ENCODE data around the gene STAU1. TPM values are rescaled to one million over a fixed set of nuclear protein-coding genes. Genes with fewer than 3 reads are reported as not detected.
"Not testable (repeated sequence)": the region's sequence is repeated elsewhere in the genome, so short reads cannot be mapped to it uniquely, and the experiment has no call there.

Gene STAU1
- total RNA-seq, 1 experiment from 2014 or later = 34.0 TPM

- H3K9me2 ChIP-seq (replicated peaks; ENCODE audit: insufficient read depth, low read length) = no peaks in the 10 kb centered on the region
- DNase-seq = no peak
- no peaks in the 10 kb centered on the region for H3K9me3 ChIP-seq (ENCODE audit: low read length)
- H3K27me3 ChIP-seq (ENCODE audit: low read length) = no peaks in the 10 kb centered on the region
- H3K4me3 ChIP-seq (ENCODE audit: low read length) = no peak overlapping the region
- H3K27ac ChIP-seq (ENCODE audit: low read length) = no peak overlapping the region
- no peak overlapping the region for H2AFZ ChIP-seq (ENCODE audit: low read length)
- no peaks in the 10 kb centered on the region for H4K20me1 ChIP-seq (ENCODE audit: insufficient read depth, low read depth, low read length)
- H3K36me3 ChIP-seq (ENCODE audit: insufficient read depth, low read length) = peaks cover 26% of the 10 kb centered on the region
- H3K4me2 ChIP-seq (ENCODE audit: low read depth, low read length, poor library complexity, severe bottlenecking) = no peak overlapping the region
- no peaks in the 10 kb centered on the region for H3K4me1 ChIP-seq (ENCODE audit: low read length)
- H3K79me2 ChIP-seq (ENCODE audit: low read length) = no peaks in the 10 kb centered on the region
- no peak overlapping the region for H3K9ac ChIP-seq (ENCODE audit: low read length)
Observed at GRCh38 chr20:49119988-49120387, 68.1 kb downstream of the STAU1 start.

- peaks cover 22% of the 10 kb centered on the region for H3K36me3 ChIP-seq (ENCODE audit: insufficient read depth, low read length)
- no peak overlapping the region for H3K4me2 ChIP-seq (ENCODE audit: low read depth, low read length, poor library complexity, severe bottlenecking)
- no peak overlapping the region for H3K4me3 ChIP-seq (ENCODE audit: low read length)
- no peaks in the 10 kb centered on the region for H3K4me1 ChIP-seq (ENCODE audit: low read length)
- H4K20me1 ChIP-seq (ENCODE audit: insufficient read depth, low read depth, low read length) = no peaks in the 10 kb centered on the region
- no peaks in the 10 kb centered on the region for H3K79me2 ChIP-seq (ENCODE audit: low read length)
- no peak overlapping the region for H3K9ac ChIP-seq (ENCODE audit: low read length)
- no peaks in the 10 kb centered on the region for H3K9me3 ChIP-seq (ENCODE audit: low read length)
- no peak overlapping the region for H2AFZ ChIP-seq (ENCODE audit: low read length)
- no peaks in the 10 kb centered on the region for H3K27me3 ChIP-seq (ENCODE audit: low read length)
- no peak for DNase-seq
- H3K27ac ChIP-seq (ENCODE audit: low read length) = no peak overlapping the region
- no peaks in the 10 kb centered on the region for H3K9me2 ChIP-seq (replicated peaks; ENCODE audit: insufficient read depth, low read length)
Observed at GRCh38 chr20:49118307-49118706, 69.8 kb downstream of the STAU1 start.

- no peak for DNase-seq
- no peak overlapping the region for H3K4me3 ChIP-seq (ENCODE audit: low read length)
- H3K4me2 ChIP-seq (ENCODE audit: low read depth, low read length, poor library complexity, severe bottlenecking) = no peak overlapping the region
- H3K27me3 ChIP-seq (ENCODE audit: low read length) = no peaks in the 10 kb centered on the region
- no peaks in the 10 kb centered on the region for H3K79me2 ChIP-seq (ENCODE audit: low read length)
- H3K4me1 ChIP-seq (ENCODE audit: low read length) = no peaks in the 10 kb centered on the region
- peaks cover 23% of the 10 kb centered on the region for H3K36me3 ChIP-seq (ENCODE audit: insufficient read depth, low read length)
- no peak overlapping the region for H2AFZ ChIP-seq (ENCODE audit: low read length)
- no peaks in the 10 kb centered on the region for H3K9me3 ChIP-seq (ENCODE audit: low read length)
- no peak overlapping the region for H3K27ac ChIP-seq (ENCODE audit: low read length)
- no peaks in the 10 kb centered on the region for H4K20me1 ChIP-seq (ENCODE audit: insufficient read depth, low read depth, low read length)
- H3K9me2 ChIP-seq (replicated peaks; ENCODE audit: insufficient read depth, low read length) = no peaks in the 10 kb centered on the region
- H3K9ac ChIP-seq (ENCODE audit: low read length) = no peak overlapping the region
Observed at GRCh38 chr20:49115564-49115963, 72.6 kb downstream of the STAU1 start.

GRCh38 chr20:49112596-49113274, 75.4 kb downstream of the STAU1 start:
- Histone ChIP-seq H3K9me2 (replicated peaks; ENCODE audit: insufficient read depth, low read length) (no peaks in the 10 kb centered on the region), H3K4me2 (ENCODE audit: low read depth, low read length, poor library complexity, severe bottlenecking) (no peak overlapping the region), H3K36me3 (ENCODE audit: insufficient read depth, low read length) (peaks cover 8% of the 10 kb centered on the region), H3K9ac (ENCODE audit: low read length) (no peak overlapping the region), H3K27ac (ENCODE audit: low read length) (no peak overlapping the region), H3K4me1 (ENCODE audit: low read length) (no peaks in the 10 kb centered on the region), H3K79me2 (ENCODE audit: low read length) (no peaks in the 10 kb centered on the region), H4K20me1 (ENCODE audit: insufficient read depth, low read depth, low read length) (no peaks in the 10 kb centered on the region), H3K4me3 (ENCODE audit: low read length) (no peak overlapping the region), H3K27me3 (ENCODE audit: low read length) (no peaks in the 10 kb centered on the region), H2AFZ (ENCODE audit: low read length) (no peak overlapping the region), H3K9me3 (ENCODE audit: low read length) (no peaks in the 10 kb centered on the region)
- no peak for DNase-seq

- Histone ChIP-seq H3K4me1 (ENCODE audit: low read length) (no peaks in the 10 kb centered on the region), H3K36me3 (ENCODE audit: insufficient read depth, low read length) (peaks cover 11% of the 10 kb centered on the region; the same call in 1 of the 2 replicates), H3K79me2 (ENCODE audit: low read length) (no peaks in the 10 kb centered on the region), H3K9me2 (replicated peaks; ENCODE audit: insufficient read depth, low read length) (no peaks in the 10 kb centered on the region), H3K9me3 (ENCODE audit: low read length) (no peaks in the 10 kb centered on the region), H4K20me1 (ENCODE audit: insufficient read depth, low read depth, low read length) (no peaks in the 10 kb centered on the region), H3K27ac (ENCODE audit: low read length) (no peak overlapping the region), H2AFZ (ENCODE audit: low read length) (no peak overlapping the region), H3K9ac (ENCODE audit: low read length) (no peak overlapping the region), H3K27me3 (ENCODE audit: low read length) (no peaks in the 10 kb centered on the region), H3K4me3 (ENCODE audit: low read length) (no peak overlapping the region), H3K4me2 (ENCODE audit: low read depth, low read length, poor library complexity, severe bottlenecking) (no peak overlapping the region)
- no peak for DNase-seq
Observed at GRCh38 chr20:49110767-49111694, 77.1 kb downstream of the STAU1 start.

- no peaks in the 10 kb centered on the region; the same call in 1 of the 2 replicates for H4K20me1 ChIP-seq (ENCODE audit: insufficient read depth, low read depth, low read length)
- DNase-seq = no peak
- no peaks in the 10 kb centered on the region for H3K9me2 ChIP-seq (replicated peaks; ENCODE audit: insufficient read depth, low read length)
- no peaks in the 10 kb centered on the region for H3K4me1 ChIP-seq (ENCODE audit: low read length)
- no peak overlapping the region for H3K9ac ChIP-seq (ENCODE audit: low read length)
- H3K4me2 ChIP-seq (ENCODE audit: low read depth, low read length, poor library complexity, severe bottlenecking) = no peak overlapping the region
- H3K27ac ChIP-seq (ENCODE audit: low read length) = no peak overlapping the region
- H3K36me3 ChIP-seq (ENCODE audit: insufficient read depth, low read length) = peaks cover 39% of the 10 kb centered on the region
- H3K4me3 ChIP-seq (ENCODE audit: low read length) = no peak overlapping the region
- no peaks in the 10 kb centered on the region for H3K27me3 ChIP-seq (ENCODE audit: low read length)
- no peak overlapping the region for H2AFZ ChIP-seq (ENCODE audit: low read length)
- H3K9me3 ChIP-seq (ENCODE audit: low read length) = no peaks in the 10 kb centered on the region
- H3K79me2 ChIP-seq (ENCODE audit: low read length) = 0 out of 2 replicates have a peak, but pooled peaks cover 4% of the 10 kb centered on the region
Observed at GRCh38 chr20:49106328-49106727, 81.8 kb downstream of the STAU1 start.

- H3K27me3 ChIP-seq (ENCODE audit: low read length); H3K4me3 ChIP-seq (ENCODE audit: low read length); H3K79me2 ChIP-seq (ENCODE audit: low read length); H2AFZ ChIP-seq (ENCODE audit: low read length); DNase-seq; H3K4me1 ChIP-seq (ENCODE audit: low read length); H4K20me1 ChIP-seq (ENCODE audit: insufficient read depth, low read depth, low read length); H3K9me2 ChIP-seq (replicated peaks; ENCODE audit: insufficient read depth, low read length); H3K9ac ChIP-seq (ENCODE audit: low read length); H3K9me3 ChIP-seq (ENCODE audit: low read length); H3K27ac ChIP-seq (ENCODE audit: low read length); H3K4me2 ChIP-seq (ENCODE audit: low read depth, low read length, poor library complexity, severe bottlenecking): not testable (repeated sequence)
- peaks cover 44% of the 10 kb centered on the region for H3K36me3 ChIP-seq (ENCODE audit: insufficient read depth, low read length)
Observed at GRCh38 chr20:49104979-49105547, 83.1 kb downstream of the STAU1 start.

GRCh38 chr20:49104365-49104648, 83.8 kb downstream of the STAU1 start:
- H3K4me3 ChIP-seq (ENCODE audit: low read length) = no peak overlapping the region
- no peak for DNase-seq
- H3K27ac ChIP-seq (ENCODE audit: low read length) = no peak overlapping the region
- H3K9ac ChIP-seq (ENCODE audit: low read length) = no peak overlapping the region
- peaks cover 7% of the 10 kb centered on the region; the same call in 1 of the 2 replicates for H3K79me2 ChIP-seq (ENCODE audit: low read length)
- H3K4me2 ChIP-seq (ENCODE audit: low read depth, low read length, poor library complexity, severe bottlenecking) = no peak overlapping the region
- H3K4me1 ChIP-seq (ENCODE audit: low read length) = no peaks in the 10 kb centered on the region
- no peaks in the 10 kb centered on the region for H3K9me3 ChIP-seq (ENCODE audit: low read length)
- peaks cover 48% of the 10 kb centered on the region for H3K36me3 ChIP-seq (ENCODE audit: insufficient read depth, low read length)
- H4K20me1 ChIP-seq (ENCODE audit: insufficient read depth, low read depth, low read length) = no peaks in the 10 kb centered on the region; the same call in 1 of the 2 replicates
- no peak overlapping the region for H2AFZ ChIP-seq (ENCODE audit: low read length)
- H3K9me2 ChIP-seq (replicated peaks; ENCODE audit: insufficient read depth, low read length) = no peaks in the 10 kb centered on the region
- no peaks in the 10 kb centered on the region for H3K27me3 ChIP-seq (ENCODE audit: low read length)

Data from Karpas-422 (cell line).